Neural cell (in vitro differentiated cells): ENCODE data around the gene SPG11.

ENCODE experiments used
- CTCF ChIP-seq: fragments of 450-650 bp; IDR thresholded peaks from 2 replicates; pipeline ENCODE4 v1.5.1; 2014; ENCODE audit warnings: antibody characterized with exemption, mild to moderate bottlenecking, moderate library complexity; ENCODE audit not compliant: poor library complexity, severe bottlenecking
- EP300 ChIP-seq: fragments of 450-650 bp; conservative IDR thresholded peaks from 2 replicates; pipeline ENCODE4 v1.6.1; 2014; ENCODE audit warnings: antibody characterized with exemption, mild to moderate bottlenecking, moderate library complexity; ENCODE audit not compliant: poor library complexity, severe bottlenecking
- MXI1 ChIP-seq: fragments of 450-650 bp; conservative IDR thresholded peaks from 2 replicates; pipeline ENCODE4 v1.6.1; 2014; ENCODE audit warnings: antibody characterized with exemption, mild to moderate bottlenecking; ENCODE audit not compliant: poor library complexity, severe bottlenecking
- POLR2AphosphoS5 ChIP-seq: IDR thresholded peaks from 2 replicates; pipeline ENCODE4 v1.6.1; 2012
- RAD21 ChIP-seq: fragments of 450-650 bp; conservative IDR thresholded peaks from 2 replicates; pipeline ENCODE4 v1.6.1; 2014; ENCODE audit warnings: antibody characterized with exemption, mild to moderate bottlenecking, moderate library complexity
- REST ChIP-seq: IDR thresholded peaks from 2 replicates; pipeline ENCODE4 v1.6.1; 2012; ENCODE audit warnings: borderline replicate concordance

GRCh38 chr15:44550734-44551133 is 112.7 kb downstream of the SPG11 start:
- no peak for TF ChIP-seq RAD21
- TF ChIP-seq CTCF = no peak
- no peak for TF ChIP-seq MXI1
- no peak for TF ChIP-seq EP300
- TF ChIP-seq POLR2AphosphoS5 = no peak
- TF ChIP-seq REST = no peak
